ENCODE measurements around the gene ZFYVE28. TPM values are rescaled to one million over a fixed set of nuclear protein-coding genes. Genes with fewer than 3 reads are reported as not detected.

ZFYVE28 gene
- total RNA-seq, 1 experiment from 2014 or later, result 19.2 TPM

DNA sequence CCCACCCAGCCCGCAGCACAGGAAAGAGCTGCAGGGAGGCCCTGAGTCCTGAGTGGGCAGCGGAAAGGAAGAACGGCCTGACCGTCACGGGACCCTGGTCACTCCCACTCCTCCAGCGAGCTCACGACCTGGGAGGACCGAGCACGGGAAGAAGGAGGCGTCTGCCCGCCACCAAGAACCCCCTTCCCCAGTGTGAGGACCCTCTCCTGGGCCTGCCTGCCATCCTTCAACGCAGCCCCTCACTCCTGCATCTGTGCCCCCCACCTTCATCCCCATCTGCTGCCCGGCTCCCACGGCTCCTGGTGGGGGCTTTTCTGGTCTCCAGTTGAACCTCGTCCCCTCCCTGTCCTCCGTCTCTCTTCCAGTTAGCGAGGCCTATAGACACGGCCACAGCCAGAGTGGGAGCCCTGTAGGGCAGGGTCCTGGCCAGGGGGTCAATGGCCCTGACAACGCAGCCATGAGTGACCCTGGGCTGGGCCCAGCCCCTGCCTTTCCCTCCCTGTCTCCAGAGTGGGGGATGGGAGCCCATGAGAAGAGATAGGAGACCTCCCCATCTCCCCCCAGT is 115.2 kb downstream of the ZFYVE28 start:
- no peak overlapping the region for H3K4me2 ChIP-seq (ENCODE audit: low read length)
- H3K9me3 ChIP-seq (ENCODE audit: control insufficient read depth in 1 of 2, insufficient read depth in 1 of 2, low read depth in 1 of 2, low read length in 2 of 2), result no peaks in the 10 kb centered on the region
- no peaks in the 10 kb centered on the region for H3K9me2 ChIP-seq (ENCODE audit: insufficient read depth)
- H3K27ac ChIP-seq (ENCODE audit: low read depth, low read length), result no peak overlapping the region
- H3K36me3 ChIP-seq (ENCODE audit: control insufficient read depth in 1 of 2, insufficient read depth in 2 of 2, low read length in 2 of 2), result no peaks in the 10 kb centered on the region
- no peaks in the 10 kb centered on the region for H3K79me2 ChIP-seq (ENCODE audit: insufficient read depth, low read length)
- POLR2A ChIA-PET, result no interaction called here
- intact Hi-C loops (cut with micrococcal nuclease), result no loop called here
- H3K4me1 ChIP-seq (ENCODE audit: control insufficient read depth in 1 of 2, insufficient read depth in 2 of 2, low read length in 2 of 2), result no peaks in the 10 kb centered on the region
- H3K9ac ChIP-seq (ENCODE audit: low read length), result no peak overlapping the region
- no peak for TF ChIP-seq JUND (IDR thresholded peaks at IDR 0.05)
- no peak for TF ChIP-seq CBX3 (IDR thresholded peaks at IDR 0.05; ENCODE audit: low read depth)
- no peak for TF ChIP-seq SRF (IDR thresholded peaks at IDR 0.05; ENCODE audit: low read depth)
- TF ChIP-seq SIN3A (IDR thresholded peaks at IDR 0.05; ENCODE audit: low read depth), result no peak
- TF ChIP-seq, protein P1, sequence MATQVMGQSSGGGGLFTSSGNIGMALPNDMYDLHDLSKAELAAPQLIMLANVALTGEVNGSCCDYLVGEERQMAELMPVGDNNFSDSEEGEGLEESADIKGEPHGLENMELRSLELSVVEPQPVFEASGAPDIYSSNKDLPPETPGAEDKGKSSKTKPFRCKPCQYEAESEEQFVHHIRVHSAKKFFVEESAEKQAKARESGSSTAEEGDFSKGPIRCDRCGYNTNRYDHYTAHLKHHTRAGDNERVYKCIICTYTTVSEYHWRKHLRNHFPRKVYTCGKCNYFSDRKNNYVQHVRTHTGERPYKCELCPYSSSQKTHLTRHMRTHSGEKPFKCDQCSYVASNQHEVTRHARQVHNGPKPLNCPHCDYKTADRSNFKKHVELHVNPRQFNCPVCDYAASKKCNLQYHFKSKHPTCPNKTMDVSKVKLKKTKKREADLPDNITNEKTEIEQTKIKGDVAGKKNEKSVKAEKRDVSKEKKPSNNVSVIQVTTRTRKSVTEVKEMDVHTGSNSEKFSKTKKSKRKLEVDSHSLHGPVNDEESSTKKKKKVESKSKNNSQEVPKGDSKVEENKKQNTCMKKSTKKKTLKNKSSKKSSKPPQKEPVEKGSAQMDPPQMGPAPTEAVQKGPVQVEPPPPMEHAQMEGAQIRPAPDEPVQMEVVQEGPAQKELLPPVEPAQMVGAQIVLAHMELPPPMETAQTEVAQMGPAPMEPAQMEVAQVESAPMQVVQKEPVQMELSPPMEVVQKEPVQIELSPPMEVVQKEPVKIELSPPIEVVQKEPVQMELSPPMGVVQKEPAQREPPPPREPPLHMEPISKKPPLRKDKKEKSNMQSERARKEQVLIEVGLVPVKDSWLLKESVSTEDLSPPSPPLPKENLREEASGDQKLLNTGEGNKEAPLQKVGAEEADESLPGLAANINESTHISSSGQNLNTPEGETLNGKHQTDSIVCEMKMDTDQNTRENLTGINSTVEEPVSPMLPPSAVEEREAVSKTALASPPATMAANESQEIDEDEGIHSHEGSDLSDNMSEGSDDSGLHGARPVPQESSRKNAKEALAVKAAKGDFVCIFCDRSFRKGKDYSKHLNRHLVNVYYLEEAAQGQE (IDR thresholded peaks at IDR 0.05; ENCODE audit: low read depth), result no peak
- no peak for TF ChIP-seq CTCF (IDR thresholded peaks at IDR 0.05 in 2 of 3, conservative IDR thresholded peaks at IDR 0.05 in 1 of 3; ENCODE audit: borderline replicate concordance in 1 of 3, insufficient read depth in 1 of 3, low read depth in 2 of 3, low read length in 2 of 3)
- TF ChIP-seq ELF1 (IDR thresholded peaks at IDR 0.05; ENCODE audit: borderline replicate concordance, low read depth), result no peak
- TF ChIP-seq EGR1 (IDR thresholded peaks at IDR 0.05; ENCODE audit: low read depth), result no peak
- no peak for TF ChIP-seq EZH2phosphoT487 (IDR thresholded peaks at IDR 0.05; ENCODE audit: borderline replicate concordance)
- no peak for TF ChIP-seq TCF7L2 (IDR thresholded peaks at IDR 0.05; ENCODE audit: borderline replicate concordance, extremely low read depth, insufficient read depth, insufficient read length)
- no peak for TF ChIP-seq POLR2A (IDR thresholded peaks at IDR 0.05; ENCODE audit: borderline replicate concordance, extremely low read depth, insufficient read depth, insufficient read length)
- TF ChIP-seq CEBPB (IDR thresholded peaks at IDR 0.05; ENCODE audit: low read depth), result no peak
- TF ChIP-seq ZFX (IDR thresholded peaks at IDR 0.05), result no peak
- TF ChIP-seq, protein P2, sequence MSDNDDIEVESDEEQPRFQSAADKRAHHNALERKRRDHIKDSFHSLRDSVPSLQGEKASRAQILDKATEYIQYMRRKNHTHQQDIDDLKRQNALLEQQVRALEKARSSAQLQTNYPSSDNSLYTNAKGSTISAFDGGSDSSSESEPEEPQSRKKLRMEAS (IDR thresholded peaks at IDR 0.05), result no peak
- TF ChIP-seq EZH2 (IDR thresholded peaks at IDR 0.05), result no peak
- TF ChIP-seq, protein P3, sequence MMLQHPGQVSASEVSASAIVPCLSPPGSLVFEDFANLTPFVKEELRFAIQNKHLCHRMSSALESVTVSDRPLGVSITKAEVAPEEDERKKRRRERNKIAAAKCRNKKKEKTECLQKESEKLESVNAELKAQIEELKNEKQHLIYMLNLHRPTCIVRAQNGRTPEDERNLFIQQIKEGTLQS (IDR thresholded peaks at IDR 0.05), result no peak
- no peak for TF ChIP-seq SP1 (IDR thresholded peaks at IDR 0.05; ENCODE audit: low read depth)
- TF ChIP-seq FOSL1 (IDR thresholded peaks at IDR 0.05; ENCODE audit: low read depth), result no peak
- no peak for TF ChIP-seq YY1 (IDR thresholded peaks at IDR 0.05; ENCODE audit: extremely low read depth, insufficient replicate concordance, low read depth, low read length)
- CTCF ChIA-PET, result no interaction called here
- ATAC-seq (no peak), DNase-seq (ENCODE audit: low read depth, low spot score) (no peak)
- BruUV-seq (replicated peaks), result no TSS peak
- H3K27me3 ChIP-seq (ENCODE audit: insufficient read depth, low read length), result no peaks in the 10 kb centered on the region
- RAD21 ChIA-PET (ENCODE audit: low non-redundant PET in 1 of 2, low total read pairs in 2 of 2, uncharacterized antibody in 2 of 2, unreplicated experiment in 2 of 2), result no interaction called here
- no peak overlapping the region for H3K4me3 ChIP-seq (replicated peaks in 1 of 2; ENCODE audit: low read depth in 1 of 2, low read length in 2 of 2)
- H4K20me1 ChIP-seq (ENCODE audit: insufficient read depth), result no peaks in the 10 kb centered on the region
- no peak overlapping the region for H2AFZ ChIP-seq (ENCODE audit: low read depth, low read length, poor library complexity, severe bottlenecking)

All from HCT116 (cell line).